Suprapubic skin (tissue), 4 donors: ENCODE measurements around the gene QRFPR. TPM values are rescaled to one million over a fixed set of nuclear protein-coding genes. Genes with fewer than 3 reads are reported as not detected.

Experiments
- DNase-seq, 2 donors: peaks; one replicate each; pipeline ENCODE4 v3.0.0-alpha.2; 2019; ENCODE audit warnings: low spot score in 2 of 2
- H3K27ac ChIP-seq: fragments of 200-600 bp; sonication (generic); one replicate; pipeline ENCODE4 v1.5.1; 2019
- H3K27me3 ChIP-seq: fragments of 200-600 bp; sonication (generic); one replicate; pipeline ENCODE4 v1.5.1; 2019
- H3K36me3 ChIP-seq: fragments of 200-600 bp; sonication (generic); one replicate; pipeline ENCODE4 v1.5.1; 2019
- H3K4me1 ChIP-seq: fragments of 200-600 bp; sonication (generic); one replicate; pipeline ENCODE4 v1.5.1; 2019
- H3K4me3 ChIP-seq: fragments of 200-600 bp; sonication (generic); one replicate; pipeline ENCODE4 v1.5.1; 2019; ENCODE audit warnings: mild to moderate bottlenecking
- H3K9me3 ChIP-seq: fragments of 200-600 bp; sonication (generic); one replicate; pipeline ENCODE4 v1.5.1; 2019
- EP300 ChIP-seq: sonication (generic); formaldehyde crosslinking; IDR thresholded peaks from one replicate; pipeline ENCODE4 v1.6.1; 2017; ENCODE audit warnings: antibody characterized with exemption
- POLR2A ChIP-seq, 2 donors: fragments of 450-650 bp; IDR thresholded peaks; one replicate each; pipeline ENCODE4 v1.6.1; 2017; ENCODE audit warnings: antibody characterized with exemption in 2 of 2, mild to moderate bottlenecking in 2 of 2, moderate library complexity in 2 of 2
- POLR2AphosphoS5 ChIP-seq, 3 donors: sonication (generic); formaldehyde crosslinking; IDR thresholded peaks; one replicate each; pipeline ENCODE4 v1.6.1; 2017; ENCODE audit warnings: antibody characterized with exemption in 3 of 3
- WGBS: methylation state at CpG from one replicate; pipeline ENCODE4 v1.1.5; 2018; 5-methylcytosine and 5-hydroxymethylcytosine counted together
- total RNA-seq, 4 donors: library from RNA; depleted of rRNA; stranded (reverse); fragments of >200 nt; gene quantifications; one replicate each; pipeline ENCODE4 v1.1.0, GENCODE V29; 2016
- TF ChIP-seq, protein P1 (sequence below), 2 donors: fragments of 200-600 bp in 1 of 2; fragments of 450-650 bp in 1 of 2; sonication (generic) in 1 of 2; IDR thresholded peaks; one replicate each; pipeline ENCODE4 v1.5.1; 2016 to 2019; ENCODE audit warnings: antibody characterized with exemption in 2 of 2, mild to moderate bottlenecking in 1 of 2, moderate library complexity in 1 of 2

QRFPR gene
- total RNA-seq, 4 donors from 2014 or later: not detected

DNA sequence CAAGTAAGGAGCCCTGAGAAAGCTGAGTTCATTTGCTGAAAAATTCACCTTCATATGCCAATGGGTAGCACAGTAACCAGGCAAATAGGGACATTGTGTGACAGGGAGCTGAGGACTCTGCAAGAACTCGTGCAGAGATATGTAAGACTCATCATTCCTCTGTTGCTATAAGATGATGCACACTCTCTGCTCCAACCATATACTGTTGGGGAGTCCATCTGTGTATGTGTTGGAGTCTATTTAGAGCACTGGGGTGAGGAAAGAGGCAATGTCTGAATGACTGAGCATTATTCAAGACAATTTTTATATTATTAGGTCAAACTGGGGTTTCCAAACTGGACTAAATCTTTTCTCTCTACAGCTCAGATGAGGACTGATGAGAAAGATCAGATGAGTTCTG lies 100.4 kb downstream of the QRFPR start:
- no peak for TF ChIP-seq POLR2AphosphoS5 (IDR thresholded peaks at IDR 0.05)
- no peak for TF ChIP-seq EP300
- no peak for TF ChIP-seq POLR2A (IDR thresholded peaks at IDR 0.05)
- TF ChIP-seq, protein P1, sequence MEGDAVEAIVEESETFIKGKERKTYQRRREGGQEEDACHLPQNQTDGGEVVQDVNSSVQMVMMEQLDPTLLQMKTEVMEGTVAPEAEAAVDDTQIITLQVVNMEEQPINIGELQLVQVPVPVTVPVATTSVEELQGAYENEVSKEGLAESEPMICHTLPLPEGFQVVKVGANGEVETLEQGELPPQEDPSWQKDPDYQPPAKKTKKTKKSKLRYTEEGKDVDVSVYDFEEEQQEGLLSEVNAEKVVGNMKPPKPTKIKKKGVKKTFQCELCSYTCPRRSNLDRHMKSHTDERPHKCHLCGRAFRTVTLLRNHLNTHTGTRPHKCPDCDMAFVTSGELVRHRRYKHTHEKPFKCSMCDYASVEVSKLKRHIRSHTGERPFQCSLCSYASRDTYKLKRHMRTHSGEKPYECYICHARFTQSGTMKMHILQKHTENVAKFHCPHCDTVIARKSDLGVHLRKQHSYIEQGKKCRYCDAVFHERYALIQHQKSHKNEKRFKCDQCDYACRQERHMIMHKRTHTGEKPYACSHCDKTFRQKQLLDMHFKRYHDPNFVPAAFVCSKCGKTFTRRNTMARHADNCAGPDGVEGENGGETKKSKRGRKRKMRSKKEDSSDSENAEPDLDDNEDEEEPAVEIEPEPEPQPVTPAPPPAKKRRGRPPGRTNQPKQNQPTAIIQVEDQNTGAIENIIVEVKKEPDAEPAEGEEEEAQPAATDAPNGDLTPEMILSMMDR (IDR thresholded peaks at IDR 0.05): no peak
- DNase-seq: no peak
- 47% methylated on average over 1 of the region's 1 CpG for WGBS
- Histone ChIP-seq H3K36me3 (no peaks in the 10 kb centered on the region), H3K9me3 (peaks cover 9% of the 10 kb centered on the region), H3K4me3 (no peak overlapping the region), H3K27ac (no peak overlapping the region), H3K27me3 (no peaks in the 10 kb centered on the region), H3K4me1 (no peaks in the 10 kb centered on the region)

DNA sequence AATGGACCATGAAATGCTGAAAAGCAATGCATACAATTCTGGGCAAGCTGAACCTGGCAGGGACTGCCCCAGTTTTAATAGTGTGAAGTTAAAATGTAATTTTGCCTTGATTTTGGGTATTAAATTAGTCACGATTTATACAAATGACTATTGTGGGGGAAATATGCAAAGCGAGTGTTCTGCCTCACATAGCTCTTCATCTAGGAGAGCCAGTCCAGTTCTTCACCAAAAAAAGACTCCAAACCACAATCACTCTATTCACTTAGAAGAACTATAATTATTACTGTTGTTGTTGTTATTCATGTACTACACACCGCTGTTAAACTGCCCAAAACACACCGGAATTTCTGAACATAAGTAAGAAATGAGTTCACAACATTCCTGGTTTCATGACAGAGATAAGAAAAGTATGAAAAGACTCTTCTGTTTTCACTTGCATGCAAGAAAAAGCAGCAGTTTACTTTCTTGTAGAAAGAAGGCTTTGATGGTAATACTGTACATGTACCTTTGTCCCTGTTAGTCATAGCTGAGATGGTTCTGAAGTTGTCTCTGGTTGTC lies 101.9 kb downstream of the QRFPR start:
- H3K9me3 ChIP-seq: peaks cover 8% of the 10 kb centered on the region
- H3K27me3 ChIP-seq: no peaks in the 10 kb centered on the region
- no peak for DNase-seq
- H3K27ac ChIP-seq: no peak overlapping the region
- no peaks in the 10 kb centered on the region for H3K36me3 ChIP-seq
- H3K4me3 ChIP-seq: no peak overlapping the region
- WGBS: 81% methylated on average over 4 of the region's 4 CpGs
- no peak for TF ChIP-seq POLR2AphosphoS5 (IDR thresholded peaks at IDR 0.05)
- TF ChIP-seq EP300: no peak
- TF ChIP-seq, protein P1 (IDR thresholded peaks at IDR 0.05): no peak
- no peak for TF ChIP-seq POLR2A (IDR thresholded peaks at IDR 0.05)
- H3K4me1 ChIP-seq: no peaks in the 10 kb centered on the region

Other genes with a start within 250 kb of the QRFPR start
- gene TNIP3, start 216.7 kb downstream of the QRFPR start, total RNA-seq: not detected